GM19463 (cell line): ENCODE data around the gene LDLRAD4.
"Not testable (repeated sequence)": the region's sequence is repeated elsewhere in the genome, so short reads cannot be mapped to it uniquely, and the experiment has no call there.

Source experiments
- ATAC-seq: cut with Tn5 transposase; IDR thresholded peaks from one replicate; pipeline ENCODE4 v1.9.1; 2021; ENCODE audit warnings: mild to moderate bottlenecking, moderate library complexity; ENCODE audit not compliant: unreplicated experiment

LDLRAD4 gene

GRCh38 chr18:13324880-13325279 lies 106.3 kb downstream of the LDLRAD4 start:
- ATAC-seq: no peak

- ATAC-seq: no peak
These were observed 109.7 kb downstream of the LDLRAD4 start for GRCh38 chr18:13328213-13328612.

- ATAC-seq: no peak
These were observed 112.4 kb downstream of the LDLRAD4 start for GRCh38 chr18:13330996-13331395.

GRCh38 chr18:13331846-13332245 lies 113.3 kb downstream of the LDLRAD4 start:
- no peak for ATAC-seq

GRCh38 chr18:13332874-13333273 lies 114.3 kb downstream of the LDLRAD4 start:
- no peak for ATAC-seq

GRCh38 chr18:13335903-13336302 lies 117.3 kb downstream of the LDLRAD4 start:
- ATAC-seq: no peak

- no peak for ATAC-seq
These were observed 118.3 kb downstream of the LDLRAD4 start for GRCh38 chr18:13336841-13337240.

- ATAC-seq: no peak
These were observed 118.8 kb downstream of the LDLRAD4 start for GRCh38 chr18:13337369-13337768.

- ATAC-seq: no peak
These were observed 119.8 kb downstream of the LDLRAD4 start for GRCh38 chr18:13338318-13338717.

- ATAC-seq: no peak
These were observed 121.1 kb downstream of the LDLRAD4 start for GRCh38 chr18:13339653-13340052.

- ATAC-seq: not testable (repeated sequence)
These were observed 127.9 kb downstream of the LDLRAD4 start for GRCh38 chr18:13346449-13346848.

- ATAC-seq: no peak
These were observed 134.7 kb downstream of the LDLRAD4 start for GRCh38 chr18:13353084-13353823.

- no peak for ATAC-seq
These were observed 135.8 kb downstream of the LDLRAD4 start for GRCh38 chr18:13354402-13354801.

- no peak for ATAC-seq
These were observed 137.5 kb downstream of the LDLRAD4 start for GRCh38 chr18:13356032-13356431.

GRCh38 chr18:13357289-13357688 lies 138.7 kb downstream of the LDLRAD4 start:
- no peak for ATAC-seq

- peak; percentile 67 for ATAC-seq
These were observed 140.7 kb downstream of the LDLRAD4 start for GRCh38 chr18:13359210-13359609.

- no peak for ATAC-seq
These were observed 142.9 kb downstream of the LDLRAD4 start for GRCh38 chr18:13361431-13361830.

GRCh38 chr18:13362051-13362450 lies 143.5 kb downstream of the LDLRAD4 start:
- ATAC-seq: no peak

GRCh38 chr18:13362607-13363006 lies 144.0 kb downstream of the LDLRAD4 start:
- no peak for ATAC-seq

GRCh38 chr18:13363359-13363758 lies 144.8 kb downstream of the LDLRAD4 start:
- ATAC-seq: no peak

GRCh38 chr18:13364721-13365205 lies 146.2 kb downstream of the LDLRAD4 start:
- no peak for ATAC-seq

GRCh38 chr18:13366131-13366530 lies 147.6 kb downstream of the LDLRAD4 start:
- ATAC-seq: no peak

GRCh38 chr18:13366541-13366940 lies 148.0 kb downstream of the LDLRAD4 start:
- no peak for ATAC-seq
